Lung (tissue), 12 donors: ENCODE results near the gene INMT. TPM values are rescaled to one million over a fixed set of nuclear protein-coding genes. Genes with fewer than 3 reads are reported as not detected.

Experiments
- ATAC-seq: fragments of 200-7000 bp; cut with Tn5 transposase; one replicate; pipeline ENCODE4 v1.9.1; 2020; ENCODE audit warnings: moderate number of reproducible peaks; ENCODE audit not compliant: insufficient read depth, low FRiP score
- DNase-seq, 3 donors: peaks; one replicate each; pipeline ENCODE4 v3.0.0-alpha.2; 2013 to 2017
- H3K27ac ChIP-seq, 2 donors: one replicate each; pipeline ENCODE4 v1.5.1; 2013; ENCODE audit warnings: mild to moderate bottlenecking in 2 of 2, moderate library complexity in 2 of 2, control low read depth in 1 of 2, inconsistent platforms in 1 of 2, low read depth in 1 of 2, low read length in 1 of 2
- H3K27me3 ChIP-seq, 3 donors: one replicate each; pipeline ENCODE4 v1.5.1; 2013; ENCODE audit warnings: low read length in 2 of 3; ENCODE audit not compliant: control insufficient read depth in 3 of 3, insufficient read depth in 3 of 3
- H3K36me3 ChIP-seq, 4 donors: one replicate each; pipeline ENCODE4 v1.5.1; 2013; ENCODE audit warnings: low read length in 4 of 4, mild to moderate bottlenecking in 1 of 4, moderate library complexity in 1 of 4; ENCODE audit not compliant: control insufficient read depth in 4 of 4, insufficient read depth in 4 of 4
- H3K4me1 ChIP-seq, 5 donors: one replicate each; pipeline ENCODE4 v1.5.1; 2013; ENCODE audit warnings: low read length in 5 of 5, mild to moderate bottlenecking in 2 of 5, moderate library complexity in 1 of 5; ENCODE audit not compliant: control insufficient read depth in 5 of 5, insufficient read depth in 5 of 5
- H3K4me3 ChIP-seq: one replicate; pipeline ENCODE4 v1.5.1; 2013; ENCODE audit warnings: mild to moderate bottlenecking, control low read depth, moderate library complexity
- H3K9ac ChIP-seq, 2 donors: one replicate each; pipeline ENCODE4 v1.5.1; 2013; ENCODE audit warnings: low read length in 2 of 2, control low read depth in 1 of 2; ENCODE audit not compliant: insufficient read depth in 1 of 2
- H3K9me3 ChIP-seq, 4 donors: one replicate each; pipeline ENCODE4 v1.5.1; 2013; ENCODE audit warnings: low read length in 3 of 4, mild to moderate bottlenecking in 1 of 4, moderate library complexity in 1 of 4; ENCODE audit not compliant: control insufficient read depth in 4 of 4, insufficient read depth in 3 of 4
- CTCF ChIP-seq: IDR thresholded peaks from 2 replicates; pipeline ENCODE4 v1.5.1; 2012; ENCODE audit warnings: mild to moderate bottlenecking; ENCODE audit errors: control extremely low read depth, extremely low read depth
- whole genome bisulfite sequencing, 2 donors: extraction: QIAGEN DNeasy Blood & Tissue Kit; methylation state at CpG; one replicate each; pipeline ENCODE4 v1.1.7; 2013; 5-methylcytosine and 5-hydroxymethylcytosine counted together
- polyA plus RNA-seq, 2 donors: library from polyadenylated mRNA; stranded (reverse); fragments of 200-250 nt; gene quantifications; one replicate each; pipeline ENCODE4 v1.2.1, GENCODE V29; 2013
- total RNA-seq, 2 donors: library from RNA; depleted of rRNA in 1 of 2; stranded (reverse); fragments of >200 nt in 1 of 2; gene quantifications; one replicate each; pipeline ENCODE4 v1.2.1, GENCODE V29; 2014 to 2021
- donor health status: control.
- donor health status: control.
- donor health status: Bipolar disorder and iron deficiency.
- donor health status: healthy.
- donor health status: DM: yes; HTN: yes; CAD: no.

INMT gene
- total and polyA plus RNA-seq, 4 donors, result 88.7 to 200 (median 127) TPM

- ATAC-seq (no peak), DNase-seq (no peak)
- no peak overlapping the region for H3K4me3 ChIP-seq
- 73 to 80% methylated on average over 16 of the region's 16 CpGs for WGBS, 2 donors
- H3K9me3 ChIP-seq, result no peaks in the 10 kb centered on the region
- H3K27ac ChIP-seq, result no peak overlapping the region
- peaks cover 0 to 3% (median 0%) of the 10 kb centered on the region in 5 donors for H3K4me1 ChIP-seq
- TF ChIP-seq CTCF, result no peak
- no peak overlapping the region for H3K9ac ChIP-seq
- no peaks in the 10 kb centered on the region for H3K36me3 ChIP-seq
- no peaks in the 10 kb centered on the region for H3K27me3 ChIP-seq
Measured at GRCh38 chr7:30707391-30708357, 44.3 kb upstream of the INMT start.

GRCh38 chr7:30708412-30708811, 43.5 kb upstream of the INMT start:
- DNase-seq (no peak), ATAC-seq (no peak)
- H3K9me3 ChIP-seq, result no peaks in the 10 kb centered on the region
- no peaks in the 10 kb centered on the region for H3K36me3 ChIP-seq
- no peak overlapping the region for H3K27ac ChIP-seq
- no peak for TF ChIP-seq CTCF
- WGBS, 2 donors, result 87 to 91% methylated on average over 4 of the region's 4 CpGs
- peaks cover 0 to 3% (median 0%) of the 10 kb centered on the region in 5 donors for H3K4me1 ChIP-seq
- no peaks in the 10 kb centered on the region for H3K27me3 ChIP-seq
- H3K9ac ChIP-seq, result no peak overlapping the region
- H3K4me3 ChIP-seq, result no peak overlapping the region

- peaks cover 0 to 3% (median 0%) of the 10 kb centered on the region in 5 donors for H3K4me1 ChIP-seq
- no peaks in the 10 kb centered on the region for H3K36me3 ChIP-seq
- ATAC-seq, result no peak
- no peak for TF ChIP-seq CTCF
- 79 to 93% methylated on average over 3 of the region's 3 CpGs for WGBS, 2 donors
- H3K9me3 ChIP-seq, result no peaks in the 10 kb centered on the region
- H3K9ac ChIP-seq, result no peak overlapping the region
- H3K4me3 ChIP-seq, result no peak overlapping the region
- no peaks in the 10 kb centered on the region for H3K27me3 ChIP-seq
- no peak overlapping the region for H3K27ac ChIP-seq
- no peak for DNase-seq
Measured at GRCh38 chr7:30708983-30709382, 43.0 kb upstream of the INMT start.
